HG03108 (cell line): Measurements from ENCODE around the gene PKP1.

Source experiments
- ATAC-seq: cut with Tn5 transposase; IDR thresholded peaks from one replicate; pipeline ENCODE4 v1.9.1; 2021; ENCODE audit warnings: moderate library complexity; ENCODE audit not compliant: unreplicated experiment

The PKP1 gene

GRCh38 chr1:201347498-201348210 is 64.3 kb downstream of the PKP1 start:
- no peak for ATAC-seq

DNA sequence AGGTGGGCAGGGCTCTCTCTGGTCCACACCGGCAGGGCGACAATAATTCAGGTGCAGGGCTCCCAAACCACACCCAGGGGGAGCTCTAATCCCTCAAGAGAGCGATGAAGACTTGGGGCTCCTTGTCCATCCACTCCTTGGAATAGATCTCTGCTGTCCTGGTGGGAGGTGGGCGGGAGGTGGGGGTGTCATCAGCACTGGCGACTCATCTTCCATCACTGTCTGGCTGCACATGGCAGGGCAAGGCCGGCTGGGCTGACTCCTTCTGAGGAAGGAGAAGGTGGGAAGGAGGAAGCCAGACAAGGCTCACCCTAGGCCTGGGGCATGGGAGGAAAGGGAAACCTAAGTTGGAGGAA is 64.9 kb downstream of the PKP1 start:
- ATAC-seq = peak; percentile 49

- ATAC-seq = no peak
These were observed 65.8 kb downstream of the PKP1 start for GRCh38 chr1:201349092-201349491.

- no peak for ATAC-seq
These were observed 67.0 kb downstream of the PKP1 start for GRCh38 chr1:201350361-201350725.

- ATAC-seq = no peak
These were observed 67.6 kb downstream of the PKP1 start for GRCh38 chr1:201350884-201351283.

DNA sequence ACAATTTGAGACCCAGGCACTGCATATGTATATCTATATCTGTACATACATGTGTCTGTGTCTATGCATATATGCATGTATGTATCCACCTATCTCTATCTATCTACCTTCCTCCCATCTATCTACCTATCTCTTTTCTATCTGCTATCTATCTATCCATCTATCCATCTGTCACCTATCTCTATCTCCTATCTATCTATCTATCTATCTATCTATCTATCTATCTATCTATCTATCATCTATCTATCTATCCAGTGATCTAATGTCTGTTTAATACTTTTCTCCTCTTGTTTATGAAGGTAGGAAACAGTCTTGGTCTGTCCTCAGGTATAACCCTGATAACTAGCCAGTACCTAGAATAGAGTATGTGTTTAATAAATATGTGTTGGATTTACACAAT is 68.3 kb downstream of the PKP1 start:
- ATAC-seq = no peak

- no peak for ATAC-seq
These were observed 70.1 kb downstream of the PKP1 start for GRCh38 chr1:201353186-201353940.

- ATAC-seq = no peak
These were observed 71.0 kb downstream of the PKP1 start for GRCh38 chr1:201354151-201354900.

DNA sequence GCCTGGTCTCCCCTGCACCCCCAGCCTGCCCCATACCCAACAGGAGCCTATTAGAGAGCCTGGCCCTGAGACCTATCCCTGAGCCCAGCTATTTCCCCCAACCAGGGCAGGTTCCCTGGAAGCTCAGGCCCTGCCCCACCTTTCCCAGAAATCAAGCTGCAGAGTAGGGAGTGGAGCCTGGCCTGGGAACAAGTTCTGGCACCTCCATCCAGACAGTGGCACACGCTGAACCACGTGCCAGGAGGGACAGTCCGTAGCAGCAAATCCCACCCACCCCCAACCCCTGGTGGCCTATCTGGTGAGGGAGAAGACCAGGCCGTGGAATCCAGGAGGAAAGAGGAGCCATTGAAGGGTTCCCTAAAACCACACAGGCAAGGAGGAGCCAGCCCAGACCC is 71.6 kb downstream of the PKP1 start:
- ATAC-seq = no peak

- ATAC-seq = no peak
These were observed 72.2 kb downstream of the PKP1 start for GRCh38 chr1:201355471-201355870.

DNA sequence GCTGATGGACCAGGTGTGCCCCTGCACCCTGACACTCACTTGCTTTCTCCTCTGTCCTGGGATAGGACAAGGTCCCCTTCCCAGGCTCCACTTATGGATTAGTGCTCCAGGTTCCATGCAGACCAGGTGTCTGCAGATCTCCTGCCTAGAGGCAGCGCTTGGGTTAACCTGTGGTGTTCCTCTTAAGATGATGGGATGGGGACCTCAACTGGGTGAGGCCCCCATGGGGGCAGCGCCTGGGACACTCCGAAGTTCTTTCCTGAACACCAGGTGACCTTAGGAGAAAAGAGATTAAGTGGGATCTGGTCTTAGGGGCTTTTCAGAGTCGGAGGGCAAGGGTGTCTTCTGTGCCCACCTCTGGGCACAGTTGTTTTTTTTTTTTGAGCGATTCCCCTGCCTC is 72.9 kb downstream of the PKP1 start:
- no peak for ATAC-seq

- ATAC-seq = no peak
These were observed 73.4 kb downstream of the PKP1 start for GRCh38 chr1:201356701-201357100.

- no peak for ATAC-seq
These were observed 73.9 kb downstream of the PKP1 start for GRCh38 chr1:201357211-201357610.

DNA sequence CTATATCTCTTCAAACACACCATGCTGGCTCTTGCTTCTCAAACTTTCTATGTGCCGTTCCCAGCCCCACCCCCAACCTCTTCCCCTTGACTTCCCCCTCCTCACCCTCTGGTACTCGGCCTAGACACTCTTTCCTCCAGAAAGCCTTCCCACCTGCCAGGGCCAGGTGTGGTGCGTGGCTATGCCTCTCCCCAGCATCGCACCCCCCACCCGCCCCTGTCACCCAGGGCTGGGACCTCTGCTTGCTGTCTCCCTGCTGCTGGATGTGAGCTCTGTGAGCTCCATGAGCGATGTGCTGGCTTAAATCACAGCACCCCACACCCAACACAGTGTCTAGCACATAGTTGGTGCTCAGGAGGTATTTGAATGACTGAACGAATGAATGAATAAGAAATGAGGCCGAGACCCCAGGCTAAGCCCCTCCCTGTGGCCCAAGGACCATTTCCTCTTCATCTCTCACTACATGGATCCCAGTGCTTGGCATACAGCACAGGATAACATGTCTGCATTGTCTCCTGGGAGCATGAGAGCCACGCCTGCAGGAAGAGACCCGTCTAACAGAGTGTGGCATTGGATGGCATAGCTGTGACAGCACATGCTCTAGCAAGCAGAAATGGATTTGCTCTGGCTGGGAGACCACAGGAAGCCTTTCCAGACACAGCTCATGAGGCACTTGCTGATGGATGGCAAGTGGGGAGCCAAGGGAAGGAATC is 74.5 kb downstream of the PKP1 start:
- ATAC-seq = no peak

DNA sequence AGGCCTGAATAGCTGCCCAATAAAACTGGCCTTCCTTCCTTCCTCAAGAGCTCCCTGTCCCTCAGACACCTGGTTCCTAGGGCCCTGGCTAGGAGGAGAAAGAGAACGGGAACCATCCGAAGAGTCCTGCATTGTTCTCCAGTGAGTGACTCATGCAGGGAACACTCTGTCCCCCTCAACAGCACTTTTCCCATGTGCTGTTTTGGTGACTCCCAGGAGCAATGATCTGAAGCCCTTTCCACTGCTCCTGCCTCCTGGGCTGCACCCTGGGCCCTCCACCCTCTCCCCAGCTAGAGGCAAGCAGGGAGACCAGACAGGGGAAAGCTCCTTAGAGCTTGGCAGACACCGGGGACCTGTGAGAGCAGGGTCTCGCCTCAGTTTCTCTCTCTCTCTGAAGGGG is 75.3 kb downstream of the PKP1 start:
- no peak for ATAC-seq

- ATAC-seq = no peak
These were observed 75.9 kb downstream of the PKP1 start for GRCh38 chr1:201359031-201359872.

DNA sequence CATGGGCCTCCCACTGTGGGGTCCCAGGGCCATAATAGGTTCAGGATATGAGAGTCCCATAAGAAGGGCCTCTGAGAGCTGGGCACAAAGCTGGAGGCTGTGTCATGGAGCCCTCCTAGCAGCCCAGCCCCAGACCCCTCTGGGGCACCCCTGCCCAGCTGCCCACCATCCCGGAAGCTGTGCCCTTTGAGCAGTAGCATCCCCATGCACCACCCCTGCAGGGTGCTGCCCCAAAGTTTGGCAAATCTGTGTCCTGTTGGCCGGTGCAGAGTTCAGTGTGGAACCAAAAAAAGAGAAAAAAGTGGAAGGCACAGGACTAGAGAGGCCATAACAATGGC is 76.5 kb downstream of the PKP1 start:
- ATAC-seq = no peak

GRCh38 chr1:201360486-201360885 is 77.2 kb downstream of the PKP1 start:
- no peak for ATAC-seq

DNA sequence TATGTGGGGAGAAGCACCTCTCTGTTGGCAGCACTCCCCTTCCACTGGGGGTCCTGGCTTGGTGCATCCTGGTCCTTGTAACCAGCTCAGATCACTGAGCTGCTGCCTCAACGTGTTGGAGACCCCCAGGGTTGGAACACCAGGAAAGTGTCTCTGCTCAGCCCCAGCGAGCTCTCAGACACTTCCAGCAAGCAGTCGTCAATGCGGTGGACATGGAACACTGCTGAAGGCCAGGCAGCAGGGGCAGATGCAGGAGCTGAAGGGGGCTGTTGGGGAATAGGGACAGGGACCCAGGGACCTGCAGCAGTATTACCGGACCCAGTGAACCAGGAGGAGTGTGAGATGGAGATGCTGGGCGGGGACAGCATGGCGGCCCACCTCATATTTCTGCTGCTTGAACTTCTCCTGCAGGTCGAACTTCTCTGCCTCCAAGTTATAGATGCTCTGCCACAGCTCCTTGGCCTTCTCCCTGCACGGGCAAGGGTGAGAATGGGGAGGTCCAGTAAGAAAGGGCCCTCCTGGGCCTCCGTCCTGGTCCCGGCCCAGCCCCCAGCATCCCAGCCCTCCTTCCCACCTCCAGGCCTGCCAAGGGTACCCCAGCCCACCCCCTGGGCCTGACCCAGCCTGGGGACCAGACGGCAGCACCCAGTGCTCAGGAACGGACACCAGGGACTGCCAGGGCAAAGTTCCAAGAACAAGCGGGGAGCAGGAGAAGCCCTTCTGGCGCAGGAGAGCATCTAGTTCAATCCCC is 77.8 kb downstream of the PKP1 start:
- no peak for ATAC-seq
